Epithelial cell of proximal tubule (primary cell): ENCODE data around the gene EPN3. TPM values are rescaled to one million over a fixed set of nuclear protein-coding genes. Genes with fewer than 3 reads are reported as not detected.

Source experiments
- DNase-seq: peaks from one replicate; pipeline ENCODE4 v3.0.0-alpha.2; 2011; ENCODE audit warnings: low read depth
- H3K4me3 ChIP-seq: 2 replicates; pipeline ENCODE4 v1.5.1; 2011; ENCODE audit warnings: low read depth, mild to moderate bottlenecking, low read length
- CTCF ChIP-seq: conservative IDR thresholded peaks from 2 replicates; pipeline ENCODE4 v1.5.1; 2012; ENCODE audit warnings: low read depth, mild to moderate bottlenecking, low read length
- total RNA-seq: library from RNA; depleted of rRNA; stranded (reverse); fragments of >200 nt; gene quantifications from 2 replicates; pipeline ENCODE4 v1.2.3, GENCODE V29; 2015

The EPN3 gene
- total RNA-seq, 1 donor from 2014 or later: 2.8 TPM

GRCh38 chr17:50542795-50543774 lies 10.6 kb downstream of the EPN3 start:
- TF ChIP-seq CTCF: no peak
- no peak for DNase-seq
- H3K4me3 ChIP-seq: no peak overlapping the region

GRCh38 chr17:50544516-50544915 lies 12.0 kb downstream of the EPN3 start:
- TF ChIP-seq CTCF: no peak
- no peak overlapping the region for H3K4me3 ChIP-seq

GRCh38 chr17:50545311-50545710 lies 12.8 kb downstream of the EPN3 start:
- TF ChIP-seq CTCF: no peak
- no peak overlapping the region for H3K4me3 ChIP-seq
- DNase-seq: no peak

More at GRCh38 chr17:50544516-50544915, 12.0 kb downstream of the EPN3 start:
- no peak for DNase-seq

GRCh38 chr17:50546701-50547034 lies 14.1 kb downstream of the EPN3 start:
- no peak for TF ChIP-seq CTCF
- peak overlapping the region; percentile 65 for H3K4me3 ChIP-seq
- no peak for DNase-seq

GRCh38 chr17:50547035-50547735 lies 14.7 kb downstream of the EPN3 start, which contains the start of gene SPATA20:
TSS of gene SPATA20 (plus strand) at chr17:50547174. CDS start at chr17:50547209, 35 bp downstream.
- DNase-seq: no peak
- H3K4me3 ChIP-seq: peak within 1 kb of the TSS; percentile 65
- peak; percentile 88 for TF ChIP-seq CTCF

GRCh38 chr17:50547736-50548083 lies 15.2 kb downstream of the EPN3 start:
- no peak for DNase-seq
- TF ChIP-seq CTCF: no peak
- H3K4me3 ChIP-seq: peak overlapping the region; percentile 65
